ENCODE data around the gene RPS2.
"Not testable (repeated sequence)": the region's sequence is repeated elsewhere in the genome, so short reads cannot be mapped to it uniquely, and the experiment has no call there.

The RPS2 gene

GRCh38 chr16:1929105-1929504 lies 35.5 kb downstream of the RPS2 start:
- TF ChIP-seq CTCF (IDR thresholded peaks at IDR 0.05; ENCODE audit: low read depth, low read length, missing control alignments), result no peak
- no peak for DNase-seq (ENCODE audit: extremely low read depth, low read depth)
- peak overlapping the region; percentile 36 for H3K4me3 ChIP-seq (replicated peaks; ENCODE audit: low read depth, low read length)

- DNase-seq (ENCODE audit: extremely low read depth, low read depth), result no peak
- no peak overlapping the region for H3K4me3 ChIP-seq (replicated peaks; ENCODE audit: low read depth, low read length)
- TF ChIP-seq CTCF (IDR thresholded peaks at IDR 0.05; ENCODE audit: low read depth, low read length, missing control alignments), result no peak
Measured at GRCh38 chr16:1926271-1926670, 38.4 kb downstream of the RPS2 start.

GRCh38 chr16:1924095-1924494 lies 40.5 kb downstream of the RPS2 start:
- H3K4me3 ChIP-seq (replicated peaks; ENCODE audit: low read depth, low read length), result no peak overlapping the region
- no peak for DNase-seq (ENCODE audit: extremely low read depth, low read depth)
- TF ChIP-seq CTCF (IDR thresholded peaks at IDR 0.05; ENCODE audit: low read depth, low read length, missing control alignments), result no peak

GRCh38 chr16:1923299-1924034 lies 41.2 kb downstream of the RPS2 start:
- peak; percentile 66 for DNase-seq (ENCODE audit: extremely low read depth, low read depth)

GRCh38 chr16:1922357-1922756 lies 42.3 kb downstream of the RPS2 start:
- no peak for TF ChIP-seq CTCF (IDR thresholded peaks at IDR 0.05; ENCODE audit: low read depth, low read length, missing control alignments)
- no peak for DNase-seq (ENCODE audit: extremely low read depth, low read depth)
- no peak overlapping the region for H3K4me3 ChIP-seq (replicated peaks; ENCODE audit: low read depth, low read length)

More at GRCh38 chr16:1923299-1924034, 41.2 kb downstream of the RPS2 start:
- H3K4me3 ChIP-seq (replicated peaks; ENCODE audit: low read depth, low read length), result no peak overlapping the region
- peak; percentile 66 for TF ChIP-seq CTCF (IDR thresholded peaks at IDR 0.05; ENCODE audit: low read depth, low read length, missing control alignments)

GRCh38 chr16:1920727-1921171 lies 43.9 kb downstream of the RPS2 start:
- no peak overlapping the region for H3K4me3 ChIP-seq (replicated peaks; ENCODE audit: low read depth, low read length)
- no peak for DNase-seq (ENCODE audit: extremely low read depth, low read depth)
- no peak for TF ChIP-seq CTCF (IDR thresholded peaks at IDR 0.05; ENCODE audit: low read depth, low read length, missing control alignments)

- DNase-seq (ENCODE audit: extremely low read depth, low read depth); H3K4me3 ChIP-seq (replicated peaks; ENCODE audit: low read depth, low read length): not testable (repeated sequence)
Measured at GRCh38 chr16:1920122-1920521, 44.5 kb downstream of the RPS2 start.
